ENCODE measurements around the gene AGO4.
"Not testable (repeated sequence)": the region's sequence is repeated elsewhere in the genome, so short reads cannot be mapped to it uniquely, and the experiment has no call there.

Gene AGO4

GRCh38 chr1:35807614-35808449 lies at the start of gene AGO4:
AGO4 (plus strand) TSS chr1:35808016; CDS start chr1:35808417, 401 bp downstream.
- DNase-seq: no peak

GRCh38 chr1:35762141-35762540 lies 45.7 kb upstream of the AGO4 start:
- DNase-seq: no peak

- no peak for DNase-seq
These were observed 44.6 kb upstream of the AGO4 start for GRCh38 chr1:35763201-35763600.

GRCh38 chr1:35764283-35764682 lies 43.5 kb upstream of the AGO4 start:
- DNase-seq: no peak

GRCh38 chr1:35768350-35769187 lies 39.2 kb upstream of the AGO4 start:
- no peak for DNase-seq

GRCh38 chr1:35769188-35769758 lies 38.5 kb upstream of the AGO4 start:
- DNase-seq: peak; percentile 61

GRCh38 chr1:35773711-35774110 lies 34.1 kb upstream of the AGO4 start:
- no peak for DNase-seq

GRCh38 chr1:35776172-35776571 lies 31.6 kb upstream of the AGO4 start:
- DNase-seq: not testable (repeated sequence)

GRCh38 chr1:35777109-35777508 lies 30.7 kb upstream of the AGO4 start:
- DNase-seq: no peak

- DNase-seq: no peak
These were observed 24.7 kb upstream of the AGO4 start for GRCh38 chr1:35783055-35783583.

- not testable (repeated sequence) for DNase-seq
These were observed 23.5 kb upstream of the AGO4 start for GRCh38 chr1:35784364-35784763.

- DNase-seq: no peak
These were observed 19.7 kb upstream of the AGO4 start for GRCh38 chr1:35788139-35788538.

- no peak for DNase-seq
These were observed 17.1 kb upstream of the AGO4 start for GRCh38 chr1:35790670-35791069.

GRCh38 chr1:35795295-35795694 lies 12.5 kb upstream of the AGO4 start:
- DNase-seq: no peak

- no peak for DNase-seq
These were observed 10.4 kb upstream of the AGO4 start for GRCh38 chr1:35797380-35797779.

- DNase-seq: not testable (repeated sequence)
These were observed 9.8 kb upstream of the AGO4 start for GRCh38 chr1:35798019-35798418.

- not testable (repeated sequence) for DNase-seq
These were observed 7.5 kb upstream of the AGO4 start for GRCh38 chr1:35800167-35800887.

GRCh38 chr1:35808450-35809113 lies 766 bp downstream of the AGO4 start:
- DNase-seq: no peak

GRCh38 chr1:35809114-35810095 lies 1.6 kb downstream of the AGO4 start:
- DNase-seq: no peak

- DNase-seq: no peak
These were observed 2.5 kb downstream of the AGO4 start for GRCh38 chr1:35810096-35810881.

Measured in activated CD4-positive, alpha-beta T cell treated with anti-CD3 and anti-CD28 coated beads for 1 hour (primary cell).